NCI-H2107 (cell line): Measurements from ENCODE around the gene IGF2.

Experiments
- DNase-seq: peaks from one replicate; lab custom pipeline; 2025; lab: John Stamatoyannopoulos, UW

Gene IGF2

GRCh38 chr11:2122907-2123627, 16.1 kb downstream of the IGF2 start:
- no peak for DNase-seq

DNA sequence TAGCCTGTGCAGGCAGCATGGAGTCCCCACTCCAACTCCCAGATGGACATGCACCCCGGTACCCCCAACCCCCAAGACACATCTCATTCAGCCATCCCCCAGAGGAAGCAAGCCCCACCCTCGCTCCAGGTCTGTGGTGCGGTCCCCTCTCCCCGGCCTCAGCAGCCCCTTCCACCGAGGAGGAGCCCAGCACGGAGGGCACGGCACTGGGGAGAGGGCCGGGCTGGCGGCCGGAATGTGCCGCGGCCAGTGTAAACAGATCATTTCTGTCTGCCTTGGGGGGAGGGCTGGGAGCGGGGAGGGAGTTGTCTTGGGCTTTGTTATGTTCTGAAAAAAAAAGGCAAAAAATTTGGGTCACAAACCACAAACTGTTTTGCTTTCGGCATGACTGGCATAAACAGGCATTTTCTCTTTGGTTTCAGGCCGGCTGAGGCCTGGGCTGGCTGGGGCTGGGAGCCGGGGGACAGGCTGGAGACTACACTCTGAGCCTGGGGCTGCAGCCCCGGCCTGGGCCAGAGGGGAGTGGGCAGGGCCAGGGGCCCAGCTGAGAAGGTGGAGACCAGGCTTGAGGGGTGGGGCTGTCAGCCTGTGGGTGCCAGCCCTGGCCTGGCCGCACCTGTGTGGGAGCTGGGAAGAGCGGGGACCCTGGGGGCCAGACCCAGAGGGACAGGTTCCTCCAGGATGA, 16.8 kb downstream of the IGF2 start:
- DNase-seq, result no peak

GRCh38 chr11:2121227-2122130, 17.7 kb downstream of the IGF2 start:
- DNase-seq, result no peak

DNA sequence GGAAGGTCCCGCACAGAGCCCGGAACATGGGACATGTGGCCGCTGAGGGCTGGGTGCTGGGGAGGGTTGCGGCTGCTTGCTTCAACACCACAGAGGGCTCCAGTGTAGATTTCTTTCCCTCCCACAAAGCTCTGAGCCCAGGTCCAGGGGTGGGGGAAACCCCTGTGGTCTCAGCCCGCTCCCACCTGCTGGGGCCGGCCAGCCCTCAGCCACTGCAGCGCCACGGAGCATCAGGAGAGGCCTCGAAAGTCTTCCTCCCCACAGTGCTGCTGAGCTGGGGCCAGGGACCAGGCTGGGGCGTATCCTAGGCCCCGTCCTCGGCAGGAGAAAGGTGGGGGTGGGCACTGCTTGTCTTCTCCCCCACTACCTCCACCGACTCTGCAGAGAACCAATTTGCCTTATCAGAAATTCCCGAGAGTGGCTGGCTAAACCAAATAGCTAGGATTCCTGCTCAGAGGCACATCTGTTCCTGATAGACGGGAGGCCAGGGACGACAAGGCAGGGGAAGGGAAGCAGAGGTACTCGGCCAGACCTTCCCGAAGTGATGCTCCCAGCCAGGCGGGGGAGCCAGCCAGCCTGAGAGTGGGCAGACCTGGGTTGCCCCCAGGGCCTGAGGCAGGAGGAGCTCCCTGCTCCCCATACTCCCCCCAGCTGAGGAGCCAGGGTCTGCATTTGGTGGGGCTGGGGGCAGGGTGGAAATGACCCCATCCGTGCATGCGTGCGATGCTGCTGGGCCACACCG, 18.7 kb downstream of the IGF2 start:
- DNase-seq, result no peak

DNA sequence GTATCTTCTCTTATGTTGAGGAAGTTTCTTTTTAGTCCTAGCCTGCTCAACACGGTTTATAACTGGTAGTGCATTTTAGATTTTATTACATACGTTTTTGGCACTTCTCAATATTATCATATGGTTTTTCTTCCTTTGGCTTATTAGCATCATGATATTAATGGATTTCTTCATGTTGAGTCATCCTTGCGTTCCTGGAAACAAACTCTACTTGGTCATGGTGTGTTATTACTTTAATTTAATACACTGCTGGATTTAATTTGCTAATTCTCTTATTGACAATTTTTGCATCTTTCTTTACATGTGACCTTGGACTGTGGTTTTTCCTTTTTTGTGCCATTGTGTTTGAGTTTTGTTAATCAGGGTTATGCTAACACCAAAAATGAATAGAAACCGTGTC, 20.5 kb downstream of the IGF2 start:
- DNase-seq, result no peak

- DNase-seq, result no peak
Observed at GRCh38 chr11:2116680-2117079, 22.5 kb downstream of the IGF2 start.

- DNase-seq, result no peak
Observed at GRCh38 chr11:2115308-2115707, 23.9 kb downstream of the IGF2 start.

DNA sequence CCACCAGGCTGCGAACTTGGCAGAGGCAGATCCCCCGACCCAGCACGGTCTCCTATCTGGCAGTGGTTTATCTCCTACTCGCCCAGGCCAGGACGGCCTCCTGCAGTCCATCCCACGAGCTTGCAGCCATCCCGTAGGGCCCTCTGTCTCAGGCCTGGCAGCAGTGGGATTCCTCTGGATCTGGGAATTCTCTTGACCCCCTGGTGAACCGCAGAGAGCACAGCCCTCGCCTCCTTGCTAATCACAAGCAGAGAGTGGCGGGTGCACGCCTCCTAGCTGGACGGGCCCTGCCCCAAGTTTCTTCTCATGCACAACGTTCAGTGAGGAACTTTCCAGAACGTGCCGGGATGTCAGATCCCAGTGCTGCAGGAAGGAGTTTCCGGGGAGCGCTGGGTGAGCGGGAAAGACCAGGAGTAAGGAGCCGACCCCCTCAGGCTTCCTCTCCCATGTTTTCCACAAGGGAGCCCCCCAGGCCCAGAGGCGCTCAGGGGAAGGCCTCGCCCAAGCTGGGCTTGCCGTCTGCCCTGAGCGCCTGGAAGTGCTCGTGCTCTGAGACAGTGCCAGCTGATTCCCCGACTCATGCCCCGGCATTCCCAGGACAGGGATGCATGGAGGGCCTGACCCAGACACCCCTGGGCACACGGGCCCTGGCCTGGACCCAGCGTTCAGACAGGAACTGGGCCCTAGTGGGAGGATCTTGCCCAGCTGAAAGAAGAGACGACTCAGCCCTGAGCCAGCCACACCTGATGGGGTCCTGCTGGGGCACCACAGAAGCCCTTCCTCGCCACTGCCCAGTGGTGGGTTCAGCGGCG, 24.6 kb downstream of the IGF2 start:
- no peak for DNase-seq

- DNase-seq, result no peak
Observed at GRCh38 chr11:2113776-2114175, 25.4 kb downstream of the IGF2 start.

DNA sequence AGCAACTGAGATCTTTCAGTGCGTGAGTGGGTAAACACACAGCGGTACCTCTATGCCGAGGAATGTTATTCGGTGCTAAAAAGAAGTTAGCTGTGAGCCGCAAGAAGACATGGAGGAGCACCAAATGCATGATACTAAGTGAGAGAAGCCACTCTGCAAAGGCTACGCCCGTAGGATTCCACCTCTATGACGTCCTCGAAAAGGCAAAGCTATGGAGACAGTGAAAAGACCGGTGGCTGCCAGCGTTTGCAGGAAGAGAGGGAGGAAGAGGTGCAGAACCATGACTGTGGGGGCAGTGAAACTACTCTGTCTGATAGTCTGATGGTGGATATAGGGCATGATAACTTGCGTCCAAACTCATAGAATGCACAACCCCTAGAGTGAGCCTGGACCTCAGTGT, 28.7 kb downstream of the IGF2 start:
- DNase-seq, result no peak

GRCh38 chr11:2109541-2110019, 29.6 kb downstream of the IGF2 start:
- DNase-seq, result no peak

GRCh38 chr11:2108675-2109491, 30.3 kb downstream of the IGF2 start:
- no peak for DNase-seq

DNA sequence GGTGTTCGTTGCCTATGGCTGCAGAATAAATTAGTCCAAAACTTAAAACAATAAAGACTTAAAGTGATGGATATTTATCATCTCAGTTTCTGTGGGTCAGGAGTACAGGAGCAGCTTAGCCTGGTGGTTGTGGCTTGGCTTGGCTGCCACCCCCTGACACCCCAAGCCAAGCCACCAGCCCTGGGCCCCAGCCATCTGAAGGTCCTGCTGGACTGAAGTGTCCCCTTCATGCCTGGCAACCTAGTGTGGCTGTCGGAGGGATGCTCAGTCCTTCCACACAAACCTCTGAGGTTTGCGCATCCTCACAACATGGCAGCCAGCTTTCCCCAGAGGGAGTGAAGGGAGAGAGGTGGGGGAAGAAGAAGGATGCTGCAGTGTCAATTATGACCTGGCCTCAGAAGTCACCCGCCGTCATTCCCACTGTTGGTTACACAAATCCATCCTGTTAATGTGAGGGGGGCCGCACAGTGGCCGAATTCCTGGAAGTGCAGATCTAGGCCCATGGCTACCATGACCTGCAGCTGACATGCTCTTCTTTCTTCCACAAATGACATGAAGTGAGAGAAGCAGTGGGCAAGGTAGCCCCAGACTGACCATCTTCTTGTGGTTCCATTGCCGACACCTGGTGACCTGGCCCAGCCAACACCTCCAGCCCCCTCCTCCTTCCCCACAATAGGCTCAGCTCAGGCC, 31.1 kb downstream of the IGF2 start:
- DNase-seq, result no peak

DNA sequence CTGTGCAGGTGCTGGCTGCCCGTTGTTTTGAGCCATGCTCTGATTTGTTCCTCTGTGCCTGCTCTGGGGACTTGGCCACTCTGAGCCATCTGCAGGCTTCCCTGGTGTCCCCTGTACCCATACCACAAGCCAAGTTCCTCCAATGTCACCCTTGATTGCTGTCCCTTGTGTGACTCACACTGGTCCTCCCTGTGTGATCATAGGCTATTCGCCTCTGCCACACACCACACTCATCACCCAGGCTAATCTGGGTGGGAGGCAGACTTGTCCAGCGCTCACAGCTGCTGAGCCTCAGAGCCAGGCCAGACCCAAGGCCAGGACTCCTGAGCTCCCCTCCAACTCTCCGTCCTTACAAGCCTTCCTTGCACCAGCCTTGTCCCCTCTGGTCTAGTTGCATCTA, 31.7 kb downstream of the IGF2 start:
- no peak for DNase-seq

GRCh38 chr11:2106583-2107209, 32.5 kb downstream of the IGF2 start:
- no peak for DNase-seq

DNA sequence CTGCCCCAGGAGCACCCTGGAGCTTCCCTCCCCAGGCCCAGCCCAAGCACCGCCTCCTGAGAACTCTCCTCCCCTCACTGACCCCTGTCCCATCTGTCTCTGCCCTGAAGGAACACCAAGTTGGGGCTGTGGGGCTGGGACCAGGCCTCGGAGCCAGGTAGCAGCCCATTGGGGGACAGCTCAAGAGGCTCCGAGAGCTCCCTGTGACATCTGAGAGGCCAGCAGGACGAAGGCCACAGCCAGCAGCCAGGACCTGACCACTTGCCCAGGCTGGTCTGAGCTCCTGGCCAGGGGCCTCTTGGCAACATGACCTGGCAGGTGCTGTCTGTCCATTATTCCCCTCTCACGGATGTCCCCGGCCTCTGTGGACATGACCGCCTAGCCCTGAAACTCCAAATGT, 33.7 kb downstream of the IGF2 start:
- DNase-seq, result no peak

- DNase-seq, result no peak
Observed at GRCh38 chr11:2104524-2105440, 34.4 kb downstream of the IGF2 start.
